B cell (primary cell): ENCODE data around the gene AFF1. TPM values are rescaled to one million over a fixed set of nuclear protein-coding genes. Genes with fewer than 3 reads are reported as not detected.

Experiments
- ATAC-seq: fragments of 200-7000 bp; cut with Tn5 transposase; one replicate; pipeline ENCODE4 v1.10.0; 2021; ENCODE audit warnings: low read depth, mild to moderate bottlenecking, moderate number of reproducible peaks, moderate library complexity
- CTCF ChIA-PET: fragments of 350-600 bp; sonication (Branson Sonifier 250); formaldehyde crosslinking; loops from one replicate; lab custom pipeline; 2021; ENCODE audit warnings: antibody characterized with exemption, inconsistent platforms; lab: Charles Lee
- POLR2A ChIA-PET: fragments of 350-600 bp; sonication (Branson Sonifier 250); formaldehyde crosslinking; loops from one replicate; lab custom pipeline; 2021; ENCODE audit warnings: antibody characterized with exemption; lab: Charles Lee
- DNase-seq: peaks from one replicate; pipeline ENCODE4 v3.0.0; 2013
- H2AFZ ChIP-seq: 2 replicates; pipeline ENCODE4 v1.6.1; 2012; ENCODE audit warnings: mild to moderate bottlenecking, low read depth, low read length; ENCODE audit not compliant: insufficient read depth, poor library complexity, severe bottlenecking
- H3K27ac ChIP-seq, 2 donors: 1 replicate in 1 of 2; 2 replicates in 1 of 2; pipeline ENCODE4 v1.5.1; 2012 to 2013; ENCODE audit warnings: low read length in 2 of 2, mild to moderate bottlenecking in 2 of 2, moderate library complexity in 1 of 2
- H3K27me3 ChIP-seq, 4 experiments: fragments of 200-600 bp in 1 of 4; sonication (generic) in 1 of 4; replicated peaks in 1 of 4; 1 replicate in 2 of 4; 2 replicates in 2 of 4; pipeline versions ENCODE4 v1.6.1 to v1.7.0; 2013 to 2016; ENCODE audit warnings: low read length in 3 of 4, mild to moderate bottlenecking in 2 of 4, mixed read lengths in 1 of 4, moderate library complexity in 1 of 4; ENCODE audit not compliant: insufficient read depth in 4 of 4, control insufficient read depth in 3 of 4; ENCODE audit errors: control extremely low read depth in 1 of 4
- H3K36me3 ChIP-seq, 2 experiments: replicated peaks in 1 of 2; 1 replicate in 1 of 2; 2 replicates in 1 of 2; pipeline versions ENCODE4 v1.6.1 to v1.7.1; 2013; ENCODE audit warnings: low read length in 1 of 2; ENCODE audit not compliant: insufficient read depth in 2 of 2, control insufficient read depth in 1 of 2; ENCODE audit errors: control extremely low read depth in 1 of 2, extremely low read depth in 1 of 2
- H3K4me1 ChIP-seq, 2 donors: fragments of 200-600 bp in 1 of 2; sonication (generic) in 1 of 2; 1 replicate in 1 of 2; 2 replicates in 1 of 2; pipeline versions ENCODE4 v1.5.1 to v1.6.1; 2013 to 2017; ENCODE audit warnings: low read length in 2 of 2; ENCODE audit not compliant: control insufficient read depth in 2 of 2, insufficient read depth in 2 of 2
- H3K4me2 ChIP-seq: replicated peaks from 2 replicates; pipeline ENCODE3; 2012; ENCODE audit warnings: mild to moderate bottlenecking, low read depth, low read length; ENCODE audit not compliant: poor library complexity, severe bottlenecking
- H3K4me3 ChIP-seq, 5 experiments: fragments of 200-600 bp in 1 of 5; sonication (generic) in 1 of 5; 1 replicate in 3 of 5; 2 replicates in 2 of 5; pipeline versions ENCODE4 v1.5.1 to v1.7.0; 2011 to 2016; ENCODE audit warnings: low read length in 4 of 5, mild to moderate bottlenecking in 4 of 5, low read depth in 2 of 5, control low read depth in 1 of 5, moderate library complexity in 1 of 5; ENCODE audit not compliant: insufficient read depth in 1 of 5; ENCODE audit errors: control extremely low read depth in 1 of 5, extremely low read depth in 1 of 5
- H3K79me2 ChIP-seq: fragments of 200-600 bp; sonication (generic); one replicate; pipeline ENCODE4 v1.6.0; 2016; ENCODE audit warnings: low read length; ENCODE audit not compliant: control insufficient read depth, insufficient read depth
- H3K9ac ChIP-seq: fragments of 200-600 bp; sonication (generic); 2 replicates; pipeline ENCODE4 v1.6.1; 2017; ENCODE audit warnings: mild to moderate bottlenecking, low read length, moderate library complexity
- H3K9me3 ChIP-seq, 3 donors: one replicate each; pipeline versions ENCODE4 v1.6.1 to v1.7.1; 2013; ENCODE audit warnings: low read length in 2 of 3; ENCODE audit not compliant: control insufficient read depth in 2 of 3, insufficient read depth in 1 of 3; ENCODE audit errors: control extremely low read depth in 1 of 3
- H4K20me1 ChIP-seq: 2 replicates; pipeline ENCODE4 v1.6.0; 2012; ENCODE audit warnings: mild to moderate bottlenecking, low read length; ENCODE audit not compliant: insufficient read depth, control insufficient read depth, poor library complexity, severe bottlenecking
- H3K27ac Mint-ChIP-seq: one replicate; pipeline ENCODE4 v1.8.0; 2021; ENCODE audit warnings: mixed read lengths
- H3K27me3 Mint-ChIP-seq: one replicate; pipeline ENCODE4 v1.8.0; 2021; ENCODE audit warnings: mixed read lengths
- H3K4me1 Mint-ChIP-seq: one replicate; pipeline ENCODE4 v1.8.0; 2021; ENCODE audit warnings: mixed read lengths
- H3K4me3 Mint-ChIP-seq: one replicate; pipeline ENCODE4 v1.8.0; 2021; ENCODE audit warnings: mixed read lengths
- H3K9me3 Mint-ChIP-seq: one replicate; pipeline ENCODE4 v1.8.0; 2022; ENCODE audit warnings: mixed read lengths; ENCODE audit not compliant: insufficient read depth
- CTCF ChIP-seq: fragments of 200-600 bp; IDR thresholded peaks from one replicate; pipeline ENCODE4 v1.8.0; 2022; ENCODE audit warnings: antibody characterized with exemption, mild to moderate bottlenecking
- EZH2 ChIP-seq: IDR thresholded peaks from 2 replicates; pipeline ENCODE4 v1.6.1; 2012; ENCODE audit warnings: borderline replicate concordance, low read depth, mild to moderate bottlenecking, moderate library complexity, low read length; ENCODE audit not compliant: insufficient read depth, poor library complexity, severe bottlenecking
- WGBS: methylation state at CpG from one replicate; pipeline ENCODE4 v1.1.5; 2013; ENCODE audit warnings: missing lambda C conversion rate; ENCODE audit not compliant: insufficient coverage; 5-methylcytosine and 5-hydroxymethylcytosine counted together
- intact Hi-C: fragments of 100-400 bp; cut with micrococcal nuclease; formaldehyde crosslinking; loops from one replicate; pipeline ENCODE4 v1.10.0; 2022
- polyA plus RNA-seq: library from polyadenylated mRNA; depleted of rRNA; stranded (reverse); fragments of >200 nt; gene quantifications from 2 replicates; pipeline ENCODE4 v1.2.3, GENCODE V29; 2012
- total RNA-seq, 2 donors: library from RNA; stranded (reverse); fragments of 120-200 nt in 1 of 2; gene quantifications; 1 replicate in 1 of 2; 2 replicates in 1 of 2; pipeline versions ENCODE4 v1.2.3 to v1.2.4, GENCODE V29; 2013 to 2022

The AFF1 gene
- total and polyA plus RNA-seq, 2 donors (not counting 1 experiment from before 2014, with no cell fraction given): 15.3 to 135 TPM

- peaks cover 11% of the 10 kb centered on the region for H3K4me1 Mint-ChIP-seq
- H3K4me3 Mint-ChIP-seq: no peak overlapping the region
- peaks cover 44 to 47% of the 10 kb centered on the region in 2 donors for H3K4me1 ChIP-seq
- peaks cover 38% of the 10 kb centered on the region for H4K20me1 ChIP-seq
- H3K4me2 ChIP-seq: peak overlapping the region; percentile 45
- no peak overlapping the region for H3K4me3 ChIP-seq
- H3K9me3 ChIP-seq: no peaks in the 10 kb centered on the region
- H3K9ac ChIP-seq: no peak overlapping the region
- peak overlapping the region; percentile 4 for H2AFZ ChIP-seq
- H3K36me3 ChIP-seq: no peaks in the 10 kb centered on the region
- H3K27ac ChIP-seq: peak overlapping the region in 1 of 2 donors; percentile 16
- no peaks in the 10 kb centered on the region for H3K9me3 Mint-ChIP-seq
- 0% methylated on average over 1 of the region's 2 CpGs for WGBS
- intact Hi-C loops: no loop called here
- peaks cover 82% of the 10 kb centered on the region for H3K79me2 ChIP-seq
- no peak overlapping the region for H3K27ac Mint-ChIP-seq
- ATAC-seq (peak; percentile 46), DNase-seq (peak; percentile 48)
- no peak for TF ChIP-seq EZH2
- TF ChIP-seq CTCF: no peak
- ChIA-PET CTCF (interaction anchor here (1.7 to 2.3 kb wide), 2 partner anchors 44 to 122 kb away, joined by 3 to 11 read pairs; no protein-coding TSS in a partner anchor), POLR2A (interaction anchor here (0.5 kb wide), 1 partner anchor 82 kb away, joined by 5 read pairs; no protein-coding TSS in a partner anchor)
- H3K27me3 Mint-ChIP-seq: no peaks in the 10 kb centered on the region
- H3K27me3 ChIP-seq: no peaks in the 10 kb centered on the region
Measured at GRCh38 chr4:86967073-86967472, 32.3 kb downstream of the AFF1 start.

GRCh38 chr4:86967798-86968197, 33.0 kb downstream of the AFF1 start:
- POLR2A ChIA-PET: no interaction called here
- H3K27ac ChIP-seq: no peak overlapping the region
- intact Hi-C loops: no loop called here
- Mint-ChIP-seq H3K27me3 (no peaks in the 10 kb centered on the region), H3K4me1 (peaks cover 7% of the 10 kb centered on the region), H3K9me3 (no peaks in the 10 kb centered on the region), H3K4me3 (no peak overlapping the region), H3K27ac (no peak overlapping the region)
- no peak overlapping the region for H3K4me3 ChIP-seq
- no peaks in the 10 kb centered on the region for H3K9me3 ChIP-seq
- H2AFZ ChIP-seq: no peak overlapping the region
- peaks cover 40% of the 10 kb centered on the region in 2 donors for H3K4me1 ChIP-seq
- H3K27me3 ChIP-seq: no peaks in the 10 kb centered on the region
- ATAC-seq (no peak), DNase-seq (no peak)
- peak overlapping the region; percentile 45 for H3K4me2 ChIP-seq
- H3K36me3 ChIP-seq: no peaks in the 10 kb centered on the region
- 44% methylated on average over 1 of the region's 2 CpGs for WGBS
- no peak overlapping the region for H3K9ac ChIP-seq
- peaks cover 82% of the 10 kb centered on the region for H3K79me2 ChIP-seq
- no peak for TF ChIP-seq CTCF
- TF ChIP-seq EZH2: no peak
- CTCF ChIA-PET: interaction anchor here (1.4 to 2.3 kb wide), 3 partner anchors 39 to 121 kb away, joined by 3 to 11 read pairs (median 5); no protein-coding TSS in a partner anchor
- peaks cover 40% of the 10 kb centered on the region for H4K20me1 ChIP-seq
